IPS DF 4.7 (cell line): ENCODE measurements around the gene CCR3.

Source experiments
- DNase-seq: peaks from one replicate; pipeline ENCODE4 v3.0.0-alpha.2; 2013; ENCODE audit warnings: low spot score; ENCODE audit errors: extremely low read depth

CCR3 gene

DNA sequence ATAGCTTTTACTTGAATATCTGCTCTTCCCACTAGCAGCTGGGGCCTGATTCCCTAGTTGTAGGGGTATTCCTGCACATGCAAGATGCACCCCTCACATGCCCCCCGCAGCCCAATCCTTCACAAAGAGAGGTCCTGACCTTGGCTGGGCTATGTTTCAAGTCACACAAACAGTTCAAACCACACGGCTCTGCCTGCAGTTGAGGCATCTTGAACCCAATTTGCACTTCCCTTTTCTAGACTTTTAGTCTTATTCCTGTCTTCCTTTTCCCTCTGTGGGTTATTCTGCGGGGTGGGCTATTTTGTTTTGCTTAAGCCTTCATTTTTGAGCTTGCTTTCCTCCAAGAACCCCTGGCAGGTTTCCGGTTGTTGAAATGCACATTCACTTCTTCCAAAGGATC is 20.9 kb upstream of the CCR3 start:
- no peak for DNase-seq

DNA sequence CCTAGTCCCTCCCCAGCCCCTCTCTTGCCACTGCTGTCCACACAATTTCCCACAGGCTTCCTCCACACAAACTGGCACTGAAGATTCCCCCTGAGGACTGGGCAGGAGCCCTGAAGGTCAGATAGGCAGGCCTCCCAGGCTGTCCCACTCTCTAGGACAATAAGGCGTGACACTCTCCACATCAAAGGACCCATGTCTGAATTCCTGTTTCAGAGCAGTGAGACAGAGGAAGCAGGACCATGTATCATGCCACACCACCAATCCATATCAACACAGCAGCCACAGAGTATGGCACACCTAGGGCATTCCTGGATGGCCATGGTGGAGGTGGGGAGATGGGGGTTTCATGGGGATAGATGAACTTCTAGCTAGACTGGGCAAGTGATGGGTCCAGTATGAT is 20.3 kb upstream of the CCR3 start:
- no peak for DNase-seq

DNA sequence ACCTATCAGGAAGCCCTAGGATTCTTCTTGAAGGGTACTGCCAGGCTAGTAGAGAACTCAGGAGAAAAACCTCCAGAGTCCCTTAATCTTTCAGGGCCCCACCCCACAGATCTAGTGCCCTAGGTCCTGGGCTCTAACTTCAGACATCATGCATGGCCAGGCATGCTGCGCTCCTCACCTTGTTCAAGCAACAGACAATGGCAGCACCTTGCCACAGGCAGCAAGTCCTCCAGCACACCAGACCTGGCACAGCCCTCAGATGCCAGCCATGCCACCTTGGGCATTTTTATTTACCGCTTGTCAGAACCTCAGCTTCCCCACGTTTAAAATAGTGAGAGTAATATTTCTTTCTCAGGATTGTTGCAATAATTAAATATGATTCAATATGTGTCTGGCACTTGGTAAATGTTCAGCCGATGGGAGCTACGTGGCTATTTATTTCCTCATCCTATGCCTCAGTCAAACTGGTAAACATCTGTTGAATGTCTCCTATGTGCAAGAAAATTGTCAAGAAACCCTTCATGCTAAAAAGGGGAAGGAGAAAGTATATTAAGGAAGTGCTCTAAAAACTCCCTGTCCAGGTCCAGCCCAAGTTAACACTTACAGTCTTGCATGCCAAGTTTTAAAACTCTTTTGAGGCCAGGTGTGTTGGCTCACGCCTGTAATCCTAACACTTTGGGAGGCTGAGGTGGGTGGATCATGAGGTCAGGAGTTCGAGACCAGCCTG is 19.7 kb upstream of the CCR3 start:
- DNase-seq, result no peak

DNA sequence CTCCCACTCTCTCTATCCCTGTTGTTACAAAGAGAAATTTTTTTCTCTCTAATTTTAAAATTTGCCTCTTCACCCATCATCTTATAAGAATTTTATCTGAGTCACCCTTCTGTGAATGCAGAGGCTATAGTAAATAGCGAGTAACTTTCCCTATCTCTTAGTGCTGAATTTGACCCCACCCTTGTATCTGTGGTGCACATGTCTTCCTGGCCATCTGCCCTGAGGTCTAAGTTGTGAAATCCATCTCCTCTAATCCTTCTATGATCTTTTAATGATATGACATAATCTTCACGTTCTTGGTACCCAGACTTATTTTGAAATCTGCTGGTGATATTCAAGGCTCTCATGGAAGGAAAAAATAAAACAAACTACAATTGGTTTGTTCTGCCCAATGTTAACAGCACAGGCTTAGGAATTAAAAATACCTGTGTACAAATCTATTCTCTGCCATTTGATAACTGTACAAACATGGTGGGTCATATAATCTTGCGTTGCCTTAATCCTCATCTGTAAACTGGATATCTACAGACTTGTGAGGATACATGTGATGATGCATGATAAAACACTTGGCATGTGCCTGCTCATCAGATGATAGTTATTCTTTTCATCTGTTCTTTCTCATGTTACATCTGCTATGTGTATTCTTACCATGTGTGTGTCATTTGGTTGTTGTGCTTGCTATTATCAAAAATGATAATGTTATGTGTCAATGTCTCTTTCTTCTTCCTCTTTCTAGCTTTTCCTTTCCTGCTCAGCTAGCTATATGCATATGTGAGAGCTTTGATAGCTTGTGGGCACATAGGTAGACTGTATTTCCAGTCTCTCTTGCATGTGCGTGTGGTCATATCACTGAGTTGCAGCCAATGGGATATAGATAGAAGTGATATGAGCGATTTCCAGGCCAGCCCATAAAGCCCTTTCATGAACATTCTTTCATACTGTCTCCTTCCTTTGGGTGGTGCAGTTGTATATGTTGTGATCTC is 13.7 kb upstream of the CCR3 start:
- no peak for DNase-seq

DNA sequence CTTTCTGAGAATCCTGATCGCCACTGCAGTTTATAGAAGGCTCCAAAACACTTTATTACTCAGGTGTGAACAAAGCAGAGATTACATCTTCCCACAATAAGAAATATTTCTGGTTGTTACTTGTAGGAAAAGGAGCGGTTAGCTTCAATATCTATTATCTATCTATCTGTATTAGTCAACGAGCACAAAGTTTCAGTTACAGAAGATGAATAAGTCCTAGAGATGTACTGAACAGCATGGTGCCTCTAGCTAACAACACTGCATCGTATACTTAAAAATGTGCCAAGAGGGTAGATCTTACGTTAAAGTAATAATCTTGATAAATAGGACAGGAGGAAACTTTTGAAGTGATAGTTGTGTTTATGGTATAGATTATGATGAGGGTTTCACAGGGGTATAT is 10.9 kb upstream of the CCR3 start:
- no peak for DNase-seq

DNA sequence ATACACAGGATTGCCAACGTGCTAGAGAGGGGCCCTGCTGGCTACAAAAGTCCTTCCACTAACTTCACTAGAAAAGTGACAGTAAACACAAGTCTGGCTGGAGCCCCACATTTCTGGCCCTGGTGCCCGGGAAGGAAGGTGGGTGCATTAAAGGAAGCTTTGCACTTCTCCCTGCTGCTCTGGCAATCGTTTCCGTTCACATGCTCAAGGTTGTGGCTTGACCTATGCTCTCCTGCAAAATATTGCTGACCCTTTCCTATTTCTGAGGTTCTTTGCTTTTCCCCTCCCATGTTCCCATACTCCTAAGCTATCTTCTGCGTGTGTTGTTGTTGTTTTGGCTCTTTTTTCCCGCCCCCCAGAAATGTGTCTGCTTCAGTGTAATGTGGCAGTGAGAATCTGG is 9.1 kb upstream of the CCR3 start:
- DNase-seq, result no peak

DNA sequence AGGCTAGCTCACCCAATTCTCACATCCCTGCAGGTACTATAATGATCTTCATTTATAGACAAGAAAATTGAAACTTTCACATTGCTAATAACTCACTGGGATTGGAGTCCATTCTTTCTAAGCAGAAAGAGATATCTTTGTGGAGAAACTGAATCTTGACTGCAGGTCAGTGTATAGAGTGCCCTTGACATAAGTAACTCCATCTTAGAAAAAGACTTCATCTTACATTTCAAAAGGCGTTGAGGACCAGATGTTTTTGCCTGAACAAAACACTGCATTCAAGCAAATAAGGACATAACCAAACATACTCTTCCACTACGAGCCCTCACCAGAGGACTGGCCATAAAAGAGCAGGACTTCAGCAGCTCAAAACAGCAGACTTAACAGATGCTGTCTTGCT is 6.8 kb upstream of the CCR3 start:
- DNase-seq, result no peak

DNA sequence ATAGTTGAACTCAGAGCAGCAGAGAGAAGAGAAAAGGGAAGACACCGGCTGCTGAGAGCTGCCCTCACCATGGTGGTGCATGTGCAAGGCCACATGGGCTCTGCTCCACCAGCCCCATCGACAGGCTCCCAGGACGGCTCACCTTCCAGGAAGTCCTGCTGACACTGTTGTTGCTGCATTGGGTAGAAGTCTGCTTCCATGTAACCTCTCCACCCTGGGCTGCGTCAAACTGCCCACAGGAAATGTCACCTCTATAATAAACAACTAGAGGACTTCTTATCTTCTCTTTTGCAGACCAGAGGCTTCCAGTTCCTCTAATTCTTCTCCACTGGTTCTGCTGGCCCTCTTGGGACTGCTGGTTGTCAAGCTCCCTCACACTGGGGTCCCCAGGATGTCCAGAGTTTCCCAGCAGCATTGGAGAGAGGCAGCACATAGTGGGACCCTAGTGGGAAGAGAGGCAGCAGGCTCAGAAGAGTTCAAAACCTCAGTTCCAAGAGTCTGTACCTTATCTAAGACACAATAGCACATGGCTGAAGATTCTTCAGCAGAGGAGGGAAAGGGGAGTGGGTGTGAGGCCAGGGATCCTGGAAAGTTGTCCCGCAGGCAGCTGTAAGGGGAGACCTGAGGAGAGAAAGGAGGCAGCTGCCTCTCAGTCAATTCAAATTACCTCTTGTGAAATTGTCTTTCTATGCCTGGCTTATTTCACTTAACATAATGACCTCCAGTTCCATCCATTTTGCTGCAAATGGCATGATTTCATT is 5.8 kb upstream of the CCR3 start:
- no peak for DNase-seq

DNA sequence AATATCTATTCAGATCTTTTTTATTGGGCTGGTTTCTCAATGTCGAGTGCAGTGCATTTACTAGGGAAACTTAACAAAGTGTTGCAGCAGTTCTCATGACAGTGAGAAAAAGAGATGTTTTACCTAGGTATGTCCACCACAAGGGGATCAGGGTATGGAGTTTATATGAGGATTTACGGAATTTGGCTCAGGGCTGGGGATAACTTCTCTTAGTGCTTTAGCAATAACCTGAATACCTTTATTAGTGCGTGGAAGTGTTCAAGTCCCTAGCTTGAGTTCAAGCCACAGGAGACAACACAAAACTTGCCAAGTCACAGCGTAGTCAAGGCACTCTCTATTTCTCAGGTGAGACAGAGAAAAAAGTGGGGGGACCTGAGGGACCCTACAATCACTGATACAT is 3.9 kb upstream of the CCR3 start:
- DNase-seq, result no peak

DNA sequence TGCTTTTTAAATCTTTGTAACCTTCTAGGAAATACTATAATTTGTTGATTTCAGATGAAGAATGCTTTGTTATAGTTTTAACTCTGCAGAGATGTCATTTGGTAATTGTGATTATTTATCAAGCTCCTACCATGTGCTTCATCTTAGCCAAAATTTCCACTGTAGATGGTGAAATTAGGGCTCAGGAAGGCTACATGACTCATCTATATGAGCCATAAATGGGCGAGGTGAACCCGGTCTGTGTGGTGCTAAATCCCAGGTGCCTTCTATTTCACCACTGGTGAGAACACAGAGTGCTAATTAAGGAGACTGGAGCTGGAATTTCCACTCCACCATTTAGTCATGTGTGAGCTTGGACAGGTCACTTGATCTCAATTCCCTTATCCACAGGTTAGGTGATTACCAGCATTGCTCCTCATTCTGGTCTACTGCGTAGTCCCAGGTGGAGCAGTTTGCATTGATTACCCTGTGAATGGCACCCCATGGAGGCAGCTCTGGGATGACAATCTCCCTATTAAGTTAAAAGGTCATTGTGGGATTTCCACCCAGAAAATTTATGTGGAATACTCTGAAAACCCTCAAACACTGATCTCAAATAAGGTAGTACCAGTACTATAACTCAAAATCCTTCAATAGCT is 2.8 kb upstream of the CCR3 start:
- no peak for DNase-seq

DNA sequence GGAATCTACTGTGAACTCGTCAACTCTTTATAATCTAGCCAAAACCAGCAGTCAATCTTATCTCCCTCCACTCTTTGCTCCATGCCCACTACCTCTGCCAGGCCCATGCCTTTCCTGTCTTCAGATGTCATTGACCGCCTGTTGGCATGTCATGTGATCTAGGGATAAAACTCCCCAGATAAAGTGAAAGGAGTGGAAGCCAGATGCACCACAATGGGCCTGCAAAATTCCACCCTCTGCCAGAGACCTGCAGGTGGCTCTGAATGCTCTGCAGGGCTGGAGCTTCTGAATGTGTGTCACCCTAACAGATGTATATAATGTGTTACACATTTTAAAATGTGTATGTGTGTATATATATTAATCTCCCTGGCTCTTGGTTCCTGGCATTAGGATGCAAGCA is 2.3 kb upstream of the CCR3 start:
- DNase-seq, result no peak

DNA sequence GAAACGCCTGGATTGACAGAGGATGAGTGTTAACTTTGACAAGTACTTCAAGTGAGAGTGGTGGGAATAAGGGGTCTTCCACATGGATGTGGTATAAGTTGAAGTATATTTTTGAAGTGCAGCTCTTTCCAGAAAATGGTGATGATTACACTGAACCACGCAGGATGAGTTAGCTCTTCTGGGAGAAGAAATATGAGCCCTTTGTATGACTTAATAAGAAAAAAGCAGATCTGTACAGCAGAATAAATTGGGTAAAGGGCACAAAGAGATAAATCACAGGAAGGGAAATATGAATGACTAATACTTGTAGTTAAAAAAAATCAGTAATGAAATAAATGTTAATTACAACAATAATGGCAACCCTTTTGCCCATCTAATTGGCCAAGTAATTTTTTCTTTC is 1.3 kb downstream of the CCR3 start:
- no peak for DNase-seq

DNA sequence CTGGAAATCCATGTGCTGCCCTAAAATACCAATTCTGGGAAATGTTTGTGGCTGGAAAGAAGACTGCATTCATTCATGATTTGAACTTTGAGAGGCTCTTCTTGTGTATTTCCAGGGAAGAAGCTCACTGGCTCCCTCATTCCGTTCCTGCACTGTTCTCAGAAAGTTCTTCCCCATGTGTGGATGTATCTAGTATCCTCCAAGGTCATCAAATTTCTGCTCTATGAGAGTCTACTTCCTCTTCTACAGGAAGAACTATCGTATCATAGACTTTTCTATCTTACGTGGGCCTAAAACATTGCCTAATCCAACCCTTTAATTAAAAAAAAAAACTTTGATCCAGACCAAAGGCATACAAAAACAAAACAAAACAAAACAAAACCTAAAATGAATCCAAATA is 2.9 kb downstream of the CCR3 start:
- no peak for DNase-seq

DNA sequence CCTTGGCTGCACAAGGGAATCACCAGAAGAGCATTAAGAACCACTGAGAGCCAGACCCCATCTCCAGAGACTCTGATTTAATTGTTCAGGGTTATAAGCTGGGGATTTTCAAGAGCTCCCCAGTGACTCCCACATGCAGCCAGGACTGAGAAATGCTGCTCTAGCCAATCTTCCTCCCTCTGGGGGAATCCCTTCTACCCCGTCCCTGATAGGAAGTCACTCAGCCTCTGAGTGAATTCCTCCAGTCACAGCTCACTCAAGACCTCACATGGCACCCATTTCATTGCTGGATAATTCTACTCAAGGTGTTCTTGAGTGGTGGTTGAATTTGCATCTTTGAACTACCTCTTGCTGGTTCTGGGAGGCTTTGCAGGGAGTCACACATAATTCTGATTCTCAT is 10.7 kb downstream of the CCR3 start:
- no peak for DNase-seq

DNA sequence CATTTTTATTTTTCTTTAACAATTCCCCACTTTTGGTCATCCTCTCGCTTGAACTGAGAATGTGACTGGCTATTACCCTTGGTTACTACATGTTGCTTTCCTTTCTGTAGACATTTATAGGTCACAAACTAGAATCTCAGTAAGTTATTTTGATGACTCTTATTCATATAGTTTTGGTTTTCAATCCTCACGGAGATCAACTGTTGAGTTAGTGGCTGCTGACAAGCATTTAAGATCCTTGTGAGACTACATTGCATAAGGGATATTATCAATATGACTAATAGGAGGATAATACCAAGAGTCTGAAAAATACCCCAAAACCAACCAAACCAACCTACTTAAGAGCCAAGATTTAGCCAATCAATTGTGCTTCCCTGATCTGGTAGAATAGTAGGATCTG is 16.3 kb downstream of the CCR3 start:
- no peak for DNase-seq

DNA sequence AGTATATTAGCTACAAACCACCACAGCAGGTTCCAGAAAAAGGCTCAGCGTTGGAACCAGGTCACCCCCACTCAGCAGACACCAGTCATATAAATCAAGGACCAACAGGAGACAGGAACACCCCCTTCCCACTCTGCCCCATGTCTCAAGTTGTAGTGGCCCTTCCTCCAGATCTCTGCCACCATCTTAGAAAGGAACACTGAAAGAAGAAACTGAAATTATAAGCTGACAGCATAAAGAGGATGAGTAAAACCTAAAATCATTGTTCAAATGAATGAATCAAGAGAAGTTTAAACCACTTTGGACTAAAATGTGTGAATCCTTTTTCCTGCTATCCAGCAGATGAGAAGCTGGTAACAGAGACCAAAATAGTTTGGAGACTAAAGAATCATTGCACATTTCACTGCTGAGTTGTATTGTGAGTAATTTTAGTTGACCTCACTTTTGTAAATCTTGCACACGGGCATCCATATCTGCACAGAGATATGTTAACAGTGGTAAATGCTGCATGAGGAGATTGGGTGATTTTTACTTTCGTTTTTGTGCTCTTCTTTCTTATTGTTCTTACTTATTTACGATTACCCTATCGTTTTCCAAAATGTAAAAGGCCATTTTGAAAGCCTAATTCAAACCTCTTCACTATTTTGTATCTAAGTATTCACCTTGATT is 19.8 kb downstream of the CCR3 start:
- no peak for DNase-seq

DNA sequence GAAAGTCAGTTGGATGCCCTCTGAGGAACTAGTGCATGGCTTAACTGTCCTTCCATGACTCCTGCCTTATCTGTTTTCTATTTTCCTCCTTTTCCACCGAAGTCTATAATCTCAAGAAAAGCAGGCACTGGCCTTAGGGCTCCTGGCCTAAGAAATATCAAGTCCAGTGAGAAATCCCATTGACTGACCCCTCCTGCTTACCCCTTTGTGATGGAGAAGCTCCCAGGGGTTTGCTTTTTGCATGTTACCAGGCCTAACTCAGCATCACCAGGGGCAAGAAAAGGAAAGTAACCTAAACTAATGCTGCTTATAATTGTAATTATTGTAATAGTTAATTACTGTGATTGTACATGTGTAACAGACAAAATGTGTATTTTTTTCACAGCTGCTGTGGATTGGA is 21.7 kb downstream of the CCR3 start:
- DNase-seq, result no peak

DNA sequence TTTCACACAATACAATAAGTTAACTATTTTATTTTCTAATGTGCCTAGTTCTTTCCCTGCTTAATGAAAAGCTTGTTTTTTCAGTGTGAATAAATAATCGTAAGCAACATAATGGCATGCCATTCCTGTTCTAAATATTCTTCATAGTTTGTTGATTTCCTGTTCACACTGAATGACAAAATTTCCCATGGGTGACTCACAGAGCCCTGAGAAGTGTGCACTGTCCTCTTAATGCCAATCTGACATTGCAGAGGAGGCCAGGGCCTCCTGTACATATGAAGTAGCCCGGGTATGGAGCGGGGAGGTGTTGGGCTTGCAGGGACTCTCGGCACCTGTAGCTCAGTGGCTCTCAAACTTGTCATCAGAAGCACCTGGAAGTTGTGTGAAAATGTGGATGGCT is 24.3 kb downstream of the CCR3 start:
- no peak for DNase-seq

DNA sequence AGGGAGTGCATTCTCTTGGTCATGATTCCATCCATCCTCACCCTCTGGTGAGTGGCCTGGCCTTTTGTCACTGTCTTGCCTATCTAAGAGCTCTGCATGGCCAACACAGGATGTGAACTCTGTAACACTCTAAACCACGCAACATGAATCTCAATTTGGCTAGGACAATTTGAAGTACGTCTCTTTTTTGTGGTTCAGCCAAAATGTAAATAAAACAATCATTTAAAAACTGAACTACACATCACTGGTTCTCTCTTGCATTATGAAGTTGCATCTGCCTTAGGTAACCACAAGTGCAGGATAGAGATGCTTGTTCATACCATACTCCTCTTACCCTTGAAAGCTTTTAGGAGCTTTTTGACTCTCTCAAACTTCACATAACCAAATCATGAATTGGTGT is 27.3 kb downstream of the CCR3 start:
- no peak for DNase-seq

DNA sequence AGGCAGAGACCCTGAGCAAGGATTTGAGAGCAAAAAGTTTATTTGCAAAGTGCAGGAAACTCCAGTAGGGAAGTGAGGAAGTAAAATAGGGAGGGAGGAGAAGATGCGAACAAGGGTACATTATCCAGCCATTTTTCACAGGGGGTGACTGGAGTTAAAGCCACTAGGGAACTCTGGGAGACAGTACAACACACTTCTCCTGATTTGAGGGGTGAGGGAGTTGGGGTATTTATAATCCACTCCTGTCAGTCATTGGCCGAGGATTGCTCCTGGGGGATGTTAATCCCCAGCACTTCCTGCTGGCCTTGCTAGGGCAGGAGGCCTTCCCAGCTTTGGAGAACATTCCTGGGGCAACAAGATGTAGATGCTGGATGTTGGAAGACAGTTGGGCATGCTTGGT is 28.2 kb downstream of the CCR3 start:
- DNase-seq, result no peak

DNA sequence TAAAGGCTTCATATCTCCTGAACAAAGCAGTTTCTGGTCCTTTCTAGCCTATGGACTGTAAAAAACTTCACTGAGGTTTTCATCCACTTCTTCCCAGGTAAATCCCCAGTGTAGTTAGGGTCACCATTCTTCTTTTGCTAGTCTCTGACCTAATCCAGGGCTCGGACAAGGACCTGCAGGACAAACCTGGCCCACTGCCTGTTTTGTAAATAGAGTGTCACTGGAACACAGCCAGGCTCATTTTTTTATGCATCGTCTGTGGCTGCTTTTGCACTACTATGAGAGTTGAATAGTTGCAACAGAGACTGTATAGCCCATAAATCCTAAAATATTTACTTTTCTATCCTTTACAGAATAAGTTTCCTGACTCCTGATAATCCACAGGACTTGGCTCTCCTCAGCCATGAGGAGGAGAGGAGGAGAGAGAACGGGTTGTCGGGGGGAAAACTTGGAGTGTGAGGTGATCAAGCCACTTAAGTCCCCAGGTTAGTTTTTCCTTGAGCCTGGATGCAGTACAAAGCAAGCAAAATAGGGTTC is 29.0 kb downstream of the CCR3 start:
- DNase-seq, result no peak
